ENCODE data around the gene TMEM51. TPM values are rescaled to one million over a fixed set of nuclear protein-coding genes. Genes with fewer than 3 reads are reported as not detected.

The TMEM51 gene
- total and polyA plus RNA-seq, 5 donors from 2014 or later: not detected

DNA sequence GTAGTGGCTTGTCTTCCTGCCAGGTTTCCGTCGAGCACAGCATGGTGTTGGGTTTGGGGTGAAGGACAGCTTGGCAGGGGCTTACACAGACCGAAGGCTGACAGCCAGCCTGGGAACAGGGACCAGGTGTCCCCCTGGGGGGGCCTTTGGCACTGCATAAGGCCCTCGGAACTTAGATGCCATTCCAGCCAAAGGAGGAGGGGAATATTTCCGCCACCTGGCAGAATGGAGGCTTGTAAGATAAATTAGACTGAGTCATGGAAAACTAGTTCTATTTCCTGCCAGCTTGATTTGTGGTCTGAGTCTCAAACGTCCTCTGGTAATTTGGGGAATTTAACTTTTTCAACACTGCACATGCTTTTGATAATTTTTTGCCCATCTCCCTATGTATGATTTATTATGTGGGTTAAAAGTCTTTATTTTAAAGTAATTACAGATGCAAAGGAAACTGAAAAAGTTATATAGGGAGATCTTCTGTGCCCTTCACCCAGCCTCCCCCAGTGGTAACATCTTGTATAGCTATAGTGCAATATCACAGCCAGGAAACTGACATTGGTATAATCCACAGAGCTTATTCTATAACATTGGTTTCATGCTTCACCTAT is 11.5 kb upstream of the TMEM51 start:
- H3K4me3 Mint-ChIP-seq: no peak overlapping the region
- Histone ChIP-seq H3K36me3 (ENCODE audit: control insufficient read depth, insufficient read depth, low read length) (no peaks in the 10 kb centered on the region), H3K9me3 (ENCODE audit: control insufficient read depth in 2 of 2, low read length in 2 of 2) (no peaks in the 10 kb centered on the region), H3K27ac (ENCODE audit: insufficient read depth, low read length, poor library complexity, severe bottlenecking) (no peak overlapping the region), H3K4me3 (ENCODE audit: low read depth, low read length) (no peak overlapping the region), H3K27me3 (ENCODE audit: control insufficient read depth, insufficient read depth, low read length) (no peaks in the 10 kb centered on the region), H3K4me1 (ENCODE audit: control insufficient read depth, insufficient read depth, low read length, poor library complexity, severe bottlenecking) (no peaks in the 10 kb centered on the region)
- no peaks in the 10 kb centered on the region for H3K4me1 Mint-ChIP-seq
- no peak overlapping the region for H3K27ac Mint-ChIP-seq
- ATAC-seq (ENCODE audit: low read depth in 2 of 2) (no peak), DNase-seq (no peak)
- H3K9me3 Mint-ChIP-seq: no peaks in the 10 kb centered on the region
- no peaks in the 10 kb centered on the region for H3K36me3 Mint-ChIP-seq
- peaks cover 33% of the 10 kb centered on the region for H3K27me3 Mint-ChIP-seq

DNA sequence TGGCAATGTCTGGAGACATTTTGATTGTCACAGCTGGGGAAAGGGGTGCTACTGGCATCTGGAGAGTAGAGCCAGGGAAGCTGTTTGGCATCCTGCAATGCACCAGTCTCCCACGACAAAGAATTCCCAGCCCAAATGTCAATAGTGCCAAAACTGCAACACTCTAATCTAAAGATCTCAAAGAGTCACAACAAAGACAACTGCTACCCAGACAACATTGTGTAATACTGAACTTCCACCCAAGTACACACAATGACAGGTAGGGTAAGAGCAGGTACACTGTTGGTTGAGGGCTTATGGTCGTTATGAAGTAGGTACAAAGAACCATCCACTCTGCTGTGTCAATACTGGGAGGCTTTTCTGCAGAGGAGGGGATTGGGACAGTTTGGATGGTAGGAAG is 8.2 kb upstream of the TMEM51 start:
- Mint-ChIP-seq H3K4me1 (peaks cover 0 to 2% (median 0%) of the 10 kb centered on the region in 4 donors), H3K36me3 (no peaks in the 10 kb centered on the region), H3K27ac (no peak overlapping the region), H3K27me3 (peaks cover 43% of the 10 kb centered on the region), H3K4me3 (no peak overlapping the region), H3K9me3 (no peaks in the 10 kb centered on the region)
- H3K27ac ChIP-seq (ENCODE audit: insufficient read depth, low read length, poor library complexity, severe bottlenecking): no peak overlapping the region
- H3K36me3 ChIP-seq (ENCODE audit: control insufficient read depth, insufficient read depth, low read length): no peaks in the 10 kb centered on the region
- peaks cover 8% of the 10 kb centered on the region for H3K27me3 ChIP-seq (ENCODE audit: control insufficient read depth, insufficient read depth, low read length)
- DNase-seq (no peak), ATAC-seq (ENCODE audit: low read depth in 2 of 2) (no peak)
- no peak overlapping the region for H3K4me3 ChIP-seq (ENCODE audit: low read depth, low read length)
- no peaks in the 10 kb centered on the region for H3K4me1 ChIP-seq (ENCODE audit: control insufficient read depth, insufficient read depth, low read length, poor library complexity, severe bottlenecking)
- H3K9me3 ChIP-seq (ENCODE audit: control insufficient read depth in 2 of 2, low read length in 2 of 2): no peaks in the 10 kb centered on the region

DNA sequence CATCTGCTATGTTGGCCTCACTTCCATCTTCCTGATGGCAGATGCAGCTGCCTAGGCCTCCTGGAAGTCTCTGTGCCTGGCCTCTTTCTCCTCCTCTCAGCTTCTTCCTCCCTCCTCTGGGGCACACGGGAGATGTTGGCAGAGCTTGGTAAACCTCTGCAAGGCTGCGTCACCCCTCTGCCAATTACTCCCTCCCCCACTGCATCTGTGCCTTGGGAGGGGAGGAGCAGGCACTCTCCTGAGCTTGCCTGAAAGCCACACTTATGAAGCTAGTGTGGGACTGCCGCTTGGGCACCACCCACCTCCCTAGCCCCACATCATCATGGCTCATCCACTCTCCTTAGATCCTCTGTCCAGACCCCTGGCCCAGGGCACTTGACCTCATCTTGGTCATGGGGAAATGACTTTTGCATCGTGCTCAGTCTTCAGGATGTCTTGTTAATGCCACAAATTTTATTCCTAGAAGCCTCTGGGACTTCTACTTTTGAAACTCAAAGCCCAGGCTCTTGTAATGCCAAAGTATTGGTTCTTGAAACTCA is 7.3 kb upstream of the TMEM51 start:
- peaks cover 16% of the 10 kb centered on the region for H3K27me3 ChIP-seq (ENCODE audit: control insufficient read depth, insufficient read depth, low read length)
- H3K4me1 Mint-ChIP-seq: peaks cover 0 to 2% (median 0%) of the 10 kb centered on the region in 4 donors
- ATAC-seq (ENCODE audit: low read depth in 2 of 2): no peak
- no peak overlapping the region for H3K4me3 ChIP-seq (ENCODE audit: low read depth, low read length)
- no peak for DNase-seq
- H3K4me3 Mint-ChIP-seq: no peak overlapping the region
- peaks cover 48% of the 10 kb centered on the region for H3K27me3 Mint-ChIP-seq
- H3K9me3 Mint-ChIP-seq: peaks cover 0 to 4% (median 0%) of the 10 kb centered on the region in 7 donors
- H3K9me3 ChIP-seq (ENCODE audit: control insufficient read depth in 2 of 2, low read length in 2 of 2): no peaks in the 10 kb centered on the region
- H3K4me1 ChIP-seq (ENCODE audit: control insufficient read depth, insufficient read depth, low read length, poor library complexity, severe bottlenecking): no peaks in the 10 kb centered on the region
- no peak overlapping the region for H3K27ac ChIP-seq (ENCODE audit: insufficient read depth, low read length, poor library complexity, severe bottlenecking)
- H3K27ac Mint-ChIP-seq: no peak overlapping the region
- H3K36me3 ChIP-seq (ENCODE audit: control insufficient read depth, insufficient read depth, low read length): no peaks in the 10 kb centered on the region
- no peaks in the 10 kb centered on the region for H3K36me3 Mint-ChIP-seq

DNA sequence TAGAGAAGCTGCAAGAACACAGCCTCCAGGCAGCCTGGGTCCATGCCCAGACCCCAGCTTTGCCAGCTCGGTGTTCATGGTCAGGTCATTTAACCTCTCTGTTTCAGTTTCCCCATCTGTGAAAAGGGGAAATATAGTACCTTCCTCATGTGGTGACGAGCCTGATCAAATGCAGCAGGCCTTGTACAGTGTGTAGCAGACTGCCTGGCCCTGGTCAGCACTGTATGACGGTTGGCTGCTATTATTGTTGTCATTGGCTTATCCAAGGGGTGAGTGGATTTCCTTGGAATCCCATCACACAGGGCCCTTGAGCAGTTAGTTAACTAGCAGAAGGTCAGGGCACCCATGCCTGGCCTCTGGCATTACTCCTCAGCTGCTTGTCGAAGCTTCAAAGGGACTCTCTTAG is 6.6 kb upstream of the TMEM51 start:
- Histone ChIP-seq H3K36me3 (ENCODE audit: control insufficient read depth, insufficient read depth, low read length) (no peaks in the 10 kb centered on the region), H3K4me1 (ENCODE audit: control insufficient read depth, insufficient read depth, low read length, poor library complexity, severe bottlenecking) (no peaks in the 10 kb centered on the region), H3K27ac (ENCODE audit: insufficient read depth, low read length, poor library complexity, severe bottlenecking) (no peak overlapping the region), H3K27me3 (ENCODE audit: control insufficient read depth, insufficient read depth, low read length) (peaks cover 21% of the 10 kb centered on the region), H3K4me3 (ENCODE audit: low read depth, low read length) (no peak overlapping the region), H3K9me3 (ENCODE audit: control insufficient read depth in 2 of 2, low read length in 2 of 2) (no peaks in the 10 kb centered on the region)
- no peak for ATAC-seq (ENCODE audit: low read depth in 2 of 2)
- Mint-ChIP-seq H3K27ac (no peak overlapping the region), H3K9me3 (peaks cover 0 to 4% (median 0%) of the 10 kb centered on the region in 7 donors), H3K4me3 (no peak overlapping the region), H3K27me3 (peaks cover 48% of the 10 kb centered on the region), H3K36me3 (no peaks in the 10 kb centered on the region), H3K4me1 (peaks cover 0 to 2% (median 0%) of the 10 kb centered on the region in 4 donors)
- no peak for DNase-seq

DNA sequence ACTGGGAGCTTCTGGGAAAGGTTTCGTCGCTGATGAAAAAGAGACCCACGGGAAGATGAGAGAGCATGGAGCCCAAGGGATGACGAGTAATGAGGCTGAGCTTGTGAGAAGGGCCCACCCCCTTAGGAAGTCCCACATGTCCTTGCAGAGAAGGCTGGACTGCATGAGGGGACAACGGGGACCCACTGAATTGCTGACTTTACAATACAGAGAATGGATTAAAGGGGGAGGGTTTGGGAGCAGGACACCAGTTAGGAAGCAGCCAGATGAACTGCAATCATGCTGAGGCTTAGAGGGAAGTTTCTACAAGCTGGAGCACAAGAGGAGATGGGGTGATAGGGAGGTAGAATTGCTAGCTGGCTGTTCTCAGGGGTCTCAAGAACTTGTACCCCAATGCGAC is 5.5 kb upstream of the TMEM51 start:
- no peak overlapping the region for H3K27ac Mint-ChIP-seq
- Histone ChIP-seq H3K27me3 (ENCODE audit: control insufficient read depth, insufficient read depth, low read length) (peaks cover 22% of the 10 kb centered on the region), H3K36me3 (ENCODE audit: control insufficient read depth, insufficient read depth, low read length) (no peaks in the 10 kb centered on the region), H3K27ac (ENCODE audit: insufficient read depth, low read length, poor library complexity, severe bottlenecking) (no peak overlapping the region), H3K9me3 (ENCODE audit: control insufficient read depth in 2 of 2, low read length in 2 of 2) (no peaks in the 10 kb centered on the region), H3K4me1 (ENCODE audit: control insufficient read depth, insufficient read depth, low read length, poor library complexity, severe bottlenecking) (peaks cover 2% of the 10 kb centered on the region), H3K4me3 (ENCODE audit: low read depth, low read length) (no peak overlapping the region)
- peaks cover 0 to 4% (median under 1%) of the 10 kb centered on the region in 4 donors for H3K4me1 Mint-ChIP-seq
- no peaks in the 10 kb centered on the region for H3K36me3 Mint-ChIP-seq
- DNase-seq: no peak
- ATAC-seq (ENCODE audit: low read depth in 2 of 2): no peak
- peaks cover 0 to 4% (median 0%) of the 10 kb centered on the region in 7 donors for H3K9me3 Mint-ChIP-seq
- peaks cover 49% of the 10 kb centered on the region for H3K27me3 Mint-ChIP-seq
- no peak overlapping the region for H3K4me3 Mint-ChIP-seq

DNA sequence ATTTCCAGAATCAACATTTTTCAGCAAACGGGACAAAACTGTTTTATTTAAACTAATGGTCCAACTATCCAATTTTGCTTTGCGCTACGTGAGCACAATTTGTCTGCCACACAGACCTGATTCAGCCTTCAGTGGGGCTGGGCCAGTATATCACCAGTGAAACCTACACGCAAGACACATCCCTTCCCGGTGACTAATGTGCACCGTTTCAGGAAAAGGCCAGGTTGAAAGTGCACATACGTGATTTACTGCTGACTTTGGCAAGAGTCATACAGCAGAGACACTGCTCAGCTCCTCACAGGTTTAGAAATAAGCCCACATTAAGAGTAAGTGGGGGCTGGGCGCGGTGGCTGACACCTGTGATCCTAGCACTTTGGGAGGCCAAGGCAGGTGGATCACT is 5.1 kb upstream of the TMEM51 start:
- DNase-seq (no peak), ATAC-seq (ENCODE audit: low read depth in 2 of 2) (no peak)
- Histone ChIP-seq H3K9me3 (ENCODE audit: control insufficient read depth in 2 of 2, low read length in 2 of 2) (no peaks in the 10 kb centered on the region), H3K4me3 (ENCODE audit: low read depth, low read length) (no peak overlapping the region), H3K27ac (ENCODE audit: insufficient read depth, low read length, poor library complexity, severe bottlenecking) (no peak overlapping the region), H3K27me3 (ENCODE audit: control insufficient read depth, insufficient read depth, low read length) (peaks cover 22% of the 10 kb centered on the region), H3K36me3 (ENCODE audit: control insufficient read depth, insufficient read depth, low read length) (no peaks in the 10 kb centered on the region), H3K4me1 (ENCODE audit: control insufficient read depth, insufficient read depth, low read length, poor library complexity, severe bottlenecking) (peaks cover 7% of the 10 kb centered on the region)
- no peak overlapping the region for H3K27ac Mint-ChIP-seq
- no peaks in the 10 kb centered on the region for H3K36me3 Mint-ChIP-seq
- peaks cover 0 to 4% (median under 1%) of the 10 kb centered on the region in 4 donors for H3K4me1 Mint-ChIP-seq
- H3K27me3 Mint-ChIP-seq: peaks cover 45% of the 10 kb centered on the region
- peaks cover 0 to 4% (median 0%) of the 10 kb centered on the region in 7 donors for H3K9me3 Mint-ChIP-seq
- no peak overlapping the region for H3K4me3 Mint-ChIP-seq

DNA sequence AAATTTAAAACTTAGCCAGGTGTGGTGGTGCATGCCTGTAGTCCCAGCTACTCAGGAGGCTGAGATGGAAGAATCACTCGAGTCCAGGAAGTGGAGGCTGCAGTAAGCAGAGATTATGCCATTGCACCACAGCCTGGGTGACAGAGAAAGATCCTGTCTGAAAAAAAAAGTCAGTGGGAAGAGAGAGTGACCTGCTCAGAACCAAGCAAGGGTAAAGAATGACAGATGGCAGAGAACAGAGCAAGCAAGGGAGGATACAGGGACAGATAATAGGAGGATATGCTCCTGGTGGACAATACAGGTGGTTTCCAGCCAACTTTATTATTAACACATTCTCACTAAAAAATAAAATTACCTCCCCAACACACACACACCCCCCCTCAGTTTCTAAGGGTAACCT is 4.6 kb upstream of the TMEM51 start:
- Histone ChIP-seq H3K4me1 (ENCODE audit: control insufficient read depth, insufficient read depth, low read length, poor library complexity, severe bottlenecking) (peaks cover 11% of the 10 kb centered on the region), H3K27ac (ENCODE audit: insufficient read depth, low read length, poor library complexity, severe bottlenecking) (no peak overlapping the region), H3K9me3 (ENCODE audit: control insufficient read depth in 2 of 2, low read length in 2 of 2) (no peaks in the 10 kb centered on the region), H3K36me3 (ENCODE audit: control insufficient read depth, insufficient read depth, low read length) (no peaks in the 10 kb centered on the region), H3K4me3 (ENCODE audit: low read depth, low read length) (no peak overlapping the region), H3K27me3 (ENCODE audit: control insufficient read depth, insufficient read depth, low read length) (peaks cover 22% of the 10 kb centered on the region)
- H3K4me1 Mint-ChIP-seq: peaks cover 0 to 4% (median under 1%) of the 10 kb centered on the region in 4 donors
- H3K36me3 Mint-ChIP-seq: no peaks in the 10 kb centered on the region
- H3K27me3 Mint-ChIP-seq: peaks cover 45% of the 10 kb centered on the region
- peaks cover 0 to 4% (median 0%) of the 10 kb centered on the region in 7 donors for H3K9me3 Mint-ChIP-seq
- no peak for DNase-seq
- H3K27ac Mint-ChIP-seq: no peak overlapping the region
- no peak overlapping the region for H3K4me3 Mint-ChIP-seq
- ATAC-seq (ENCODE audit: low read depth in 2 of 2): no peak

DNA sequence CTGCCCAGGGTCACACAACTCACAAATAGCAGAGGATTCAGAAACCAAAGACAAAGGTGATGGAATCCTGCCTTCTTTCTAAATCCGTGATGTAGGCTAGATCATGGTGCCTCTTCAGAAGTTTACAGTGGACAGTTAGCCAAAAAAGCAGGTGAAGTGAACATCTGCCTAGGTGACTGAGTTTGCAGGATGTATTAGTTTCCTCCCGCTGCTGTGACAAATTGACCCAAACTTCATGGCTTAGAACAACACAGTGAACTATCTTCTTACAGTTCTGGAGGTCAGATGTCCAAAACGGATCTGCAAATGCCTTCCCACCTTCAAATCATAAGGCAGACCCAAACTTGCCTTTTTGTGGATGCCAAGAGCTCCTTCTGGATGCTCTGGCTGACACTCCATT is 3.2 kb upstream of the TMEM51 start:
- H3K27ac ChIP-seq (ENCODE audit: insufficient read depth, low read length, poor library complexity, severe bottlenecking): no peak overlapping the region
- Mint-ChIP-seq H3K9me3 (peaks cover 0 to 4% (median 0%) of the 10 kb centered on the region in 7 donors), H3K27ac (no peak overlapping the region), H3K27me3 (peaks cover 46% of the 10 kb centered on the region), H3K4me1 (peaks cover 0 to 9% (median 2%) of the 10 kb centered on the region in 4 donors), H3K4me3 (no peak overlapping the region), H3K36me3 (no peaks in the 10 kb centered on the region)
- no peaks in the 10 kb centered on the region for H3K9me3 ChIP-seq (ENCODE audit: control insufficient read depth in 2 of 2, low read length in 2 of 2)
- DNase-seq: no peak
- no peak for ATAC-seq (ENCODE audit: low read depth in 2 of 2)
- peaks cover 22% of the 10 kb centered on the region for H3K27me3 ChIP-seq (ENCODE audit: control insufficient read depth, insufficient read depth, low read length)
- no peak overlapping the region for H3K4me3 ChIP-seq (ENCODE audit: low read depth, low read length)
- no peaks in the 10 kb centered on the region for H3K36me3 ChIP-seq (ENCODE audit: control insufficient read depth, insufficient read depth, low read length)
- H3K4me1 ChIP-seq (ENCODE audit: control insufficient read depth, insufficient read depth, low read length, poor library complexity, severe bottlenecking): peaks cover 17% of the 10 kb centered on the region

All from CD4-positive, CD25-positive, alpha-beta regulatory T cell (primary cell).